HG03066 (cell line): ENCODE data around the gene PATJ.

ENCODE experiments used
- ATAC-seq: cut with Tn5 transposase; IDR thresholded peaks from one replicate; pipeline ENCODE4 v1.9.1; 2021; ENCODE audit warnings: low read depth; ENCODE audit not compliant: unreplicated experiment

Gene PATJ

GRCh38 chr1:61973100-61973837 is 231.0 kb downstream of the PATJ start:
- ATAC-seq, result no peak

DNA sequence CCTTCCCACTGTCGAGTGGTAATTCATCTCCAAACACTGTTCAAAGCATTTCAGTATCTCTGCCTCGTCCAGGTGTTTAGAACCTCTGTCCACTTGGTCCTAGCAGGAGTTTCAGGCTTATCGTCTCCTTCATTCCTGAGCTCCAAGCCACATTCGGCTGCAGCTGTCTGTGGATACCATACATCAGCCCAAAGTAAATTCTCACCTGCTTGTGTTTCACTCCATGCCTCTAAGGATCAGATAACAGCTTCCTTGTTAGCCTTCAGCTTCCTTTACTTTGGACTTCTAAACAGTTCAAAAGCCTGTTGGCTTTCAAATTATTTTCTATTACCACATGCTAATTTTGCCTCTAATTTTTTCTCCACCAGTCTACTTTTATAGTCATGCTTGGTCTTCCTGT is 233.4 kb downstream of the PATJ start:
- ATAC-seq, result no peak

GRCh38 chr1:61976566-61976965 is 234.3 kb downstream of the PATJ start:
- no peak for ATAC-seq

DNA sequence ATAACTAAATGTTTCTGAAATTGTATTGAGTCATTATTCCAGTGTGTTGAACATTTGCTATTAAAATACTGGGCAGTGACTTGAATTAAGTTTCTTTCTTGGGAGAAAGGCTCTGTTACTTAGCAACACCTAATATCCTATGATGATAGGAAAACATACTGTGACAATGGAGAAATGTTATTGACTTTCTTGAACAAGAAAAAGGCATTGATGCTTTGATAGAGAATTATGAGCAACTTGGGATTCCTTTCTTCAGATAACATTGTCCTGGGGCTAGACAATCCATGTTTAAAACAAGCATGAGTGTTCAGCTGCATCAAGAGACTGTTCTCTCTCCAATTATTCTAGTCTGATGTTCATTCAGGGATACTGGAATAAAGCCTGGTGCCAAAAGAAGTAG is 236.5 kb downstream of the PATJ start:
- no peak for ATAC-seq

DNA sequence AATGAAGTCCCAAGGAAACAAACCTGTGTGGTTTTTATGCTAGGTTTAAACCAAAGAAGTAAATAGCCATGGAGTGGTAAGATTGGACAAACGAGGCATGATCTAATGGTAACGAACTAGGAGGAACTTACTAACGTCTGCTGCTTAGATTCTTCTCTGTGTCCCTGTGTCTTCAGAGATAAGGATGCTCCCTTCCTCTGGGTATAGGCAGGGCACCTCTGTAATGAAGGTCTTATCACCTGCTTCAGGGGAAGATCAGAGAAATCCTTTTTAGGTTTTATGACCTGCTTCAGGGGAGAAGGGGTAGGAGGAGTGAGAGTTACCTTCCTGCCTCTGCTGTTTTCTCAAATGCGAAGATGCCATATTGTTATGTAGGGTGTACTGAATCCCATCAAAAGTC is 237.4 kb downstream of the PATJ start:
- no peak for ATAC-seq

DNA sequence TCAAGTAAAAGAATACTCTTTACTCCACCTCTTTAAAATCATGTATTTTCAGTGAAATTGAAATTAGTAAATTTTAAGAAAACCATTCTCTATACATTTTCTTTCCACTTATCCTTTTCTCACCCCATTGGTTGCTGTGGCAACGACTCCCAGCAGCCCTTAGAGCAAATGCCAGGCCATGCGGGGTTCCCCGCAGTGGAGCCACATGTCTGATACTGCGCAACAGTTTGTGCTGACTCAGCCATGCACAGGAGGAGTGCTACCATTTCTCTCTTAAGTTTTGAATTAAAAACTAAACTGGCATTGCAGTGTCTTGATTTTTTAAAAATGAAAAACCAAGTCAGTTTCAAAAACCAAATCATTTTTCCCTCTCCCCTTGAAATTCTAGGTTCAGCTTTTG is 238.3 kb downstream of the PATJ start:
- ATAC-seq, result no peak

GRCh38 chr1:61981870-61982660 is 239.8 kb downstream of the PATJ start:
- ATAC-seq, result no peak

- no peak for ATAC-seq
Observed at GRCh38 chr1:61983236-61983635, 241.0 kb downstream of the PATJ start.

- no peak for ATAC-seq
Observed at GRCh38 chr1:61992257-61992656, 250.0 kb downstream of the PATJ start.

DNA sequence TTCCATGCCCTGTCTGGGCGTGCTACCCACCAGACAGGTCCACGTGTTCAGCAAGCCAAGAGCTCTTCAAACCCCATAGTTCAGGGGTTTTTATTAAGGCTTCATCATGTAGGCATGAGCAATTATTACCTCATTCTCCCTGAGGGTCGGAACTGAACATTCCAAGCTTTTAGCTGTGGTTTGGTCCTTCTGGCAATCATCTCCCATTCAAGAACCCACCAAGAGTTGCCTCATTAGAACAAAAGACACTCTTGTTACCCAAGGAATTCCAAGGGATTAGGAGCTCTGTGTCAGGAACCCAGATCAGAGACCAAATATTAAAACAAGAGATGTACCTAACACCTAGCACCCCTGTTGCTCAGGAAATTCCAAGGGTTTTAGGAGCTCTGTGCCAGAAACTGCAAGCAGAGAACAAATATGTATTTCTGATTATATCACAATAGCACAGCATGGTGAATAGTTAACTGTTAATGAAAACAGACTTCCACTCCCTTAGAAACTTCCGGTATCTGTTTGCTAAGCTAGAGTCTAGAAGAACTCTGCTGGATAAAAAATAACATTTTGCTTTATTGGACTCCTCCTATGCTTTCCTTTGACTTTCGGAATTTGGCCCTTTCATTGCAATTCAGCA is 251.2 kb downstream of the PATJ start:
- no peak for ATAC-seq

GRCh38 chr1:61995641-61996040 is 253.4 kb downstream of the PATJ start:
- no peak for ATAC-seq

GRCh38 chr1:61997123-61997522 is 254.8 kb downstream of the PATJ start:
- ATAC-seq, result no peak

GRCh38 chr1:62003777-62004176 is 261.5 kb downstream of the PATJ start:
- ATAC-seq, result no peak

DNA sequence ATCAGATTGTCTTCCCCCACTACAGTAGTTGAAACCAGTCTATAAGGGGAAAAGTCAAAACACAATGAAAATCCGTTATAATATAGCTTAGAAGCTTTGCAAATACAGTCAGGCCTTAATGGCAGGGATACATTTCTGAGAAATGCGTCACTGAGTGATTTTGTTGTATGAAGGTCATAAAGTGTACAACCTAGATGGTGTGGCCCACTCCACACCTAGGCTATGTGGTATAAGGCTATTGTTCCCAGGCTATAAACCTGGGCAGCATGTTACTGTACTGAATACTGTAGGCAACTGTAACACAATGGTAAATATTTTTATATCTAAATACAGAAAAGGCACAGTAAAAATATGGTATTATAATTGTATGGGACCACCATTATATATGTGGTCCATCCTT is 264.4 kb downstream of the PATJ start:
- ATAC-seq, result no peak

DNA sequence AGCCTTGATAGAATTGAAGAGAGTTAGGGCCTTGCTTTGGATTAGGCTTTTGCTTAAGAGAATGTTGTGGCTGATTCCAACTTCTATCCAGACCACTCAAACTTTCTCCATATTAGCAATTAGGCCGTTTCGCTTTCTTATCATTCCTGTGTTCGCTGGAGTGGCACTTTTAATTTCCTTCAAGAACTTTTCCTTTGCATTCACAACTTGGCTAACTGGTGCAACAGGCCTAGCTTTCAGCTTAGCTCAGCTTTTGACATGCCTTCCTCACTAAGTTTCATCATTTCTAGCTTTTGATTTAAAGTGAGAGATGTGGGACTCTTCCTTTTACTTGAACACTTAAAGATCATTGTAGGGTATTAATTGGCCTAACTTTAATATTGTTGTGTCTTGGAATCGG is 268.7 kb downstream of the PATJ start:
- ATAC-seq, result no peak

- no peak for ATAC-seq
Observed at GRCh38 chr1:62012095-62012494, 269.8 kb downstream of the PATJ start.

GRCh38 chr1:62012836-62013235 is 270.6 kb downstream of the PATJ start:
- ATAC-seq, result no peak

DNA sequence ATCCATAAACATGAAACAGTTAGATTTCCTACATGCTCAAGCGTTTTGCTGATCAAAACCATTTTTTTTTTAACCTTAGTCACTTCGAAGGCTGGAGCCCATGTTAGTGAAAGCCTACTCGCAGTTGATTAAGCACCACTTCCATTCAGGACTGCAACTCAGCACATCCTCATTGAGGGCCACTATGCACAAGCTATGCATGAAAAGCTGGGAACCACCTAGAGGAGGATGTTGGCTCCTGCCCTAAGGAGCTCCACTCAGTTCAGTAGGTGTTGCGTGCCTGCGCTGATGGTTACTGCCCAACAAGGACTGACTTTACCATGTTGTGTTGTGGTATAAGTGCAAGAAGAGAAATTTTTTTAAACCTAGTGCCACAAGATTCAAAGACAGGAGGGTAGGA is 271.0 kb downstream of the PATJ start:
- ATAC-seq, result no peak

DNA sequence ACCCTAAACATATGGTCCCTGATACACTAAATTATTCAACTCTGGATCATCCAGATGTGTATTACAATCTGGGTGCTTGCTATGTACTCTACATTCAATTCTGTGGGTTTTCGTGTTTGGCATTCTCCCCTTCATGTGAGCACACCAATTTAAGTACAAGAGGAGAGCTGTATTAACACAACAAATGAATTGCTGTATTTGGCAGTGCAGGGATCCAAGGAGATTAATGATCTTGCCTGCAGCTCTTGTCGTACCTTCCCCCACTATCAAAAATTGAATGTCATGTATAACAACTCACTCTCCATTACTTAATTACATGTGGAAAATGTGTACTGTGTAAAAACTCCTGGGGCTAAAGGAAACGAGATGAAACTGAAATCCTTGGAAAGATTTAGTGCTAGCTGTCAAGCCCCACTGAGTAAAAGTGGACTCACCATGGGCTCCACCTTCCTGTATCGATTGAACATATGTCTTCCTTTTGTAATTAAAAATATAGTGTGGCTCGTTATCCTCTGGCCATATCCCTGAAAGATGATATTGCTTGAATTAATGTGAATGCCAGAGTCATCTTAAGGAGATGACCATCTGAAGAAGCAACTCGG is 280.2 kb downstream of the PATJ start:
- ATAC-seq, result no peak

DNA sequence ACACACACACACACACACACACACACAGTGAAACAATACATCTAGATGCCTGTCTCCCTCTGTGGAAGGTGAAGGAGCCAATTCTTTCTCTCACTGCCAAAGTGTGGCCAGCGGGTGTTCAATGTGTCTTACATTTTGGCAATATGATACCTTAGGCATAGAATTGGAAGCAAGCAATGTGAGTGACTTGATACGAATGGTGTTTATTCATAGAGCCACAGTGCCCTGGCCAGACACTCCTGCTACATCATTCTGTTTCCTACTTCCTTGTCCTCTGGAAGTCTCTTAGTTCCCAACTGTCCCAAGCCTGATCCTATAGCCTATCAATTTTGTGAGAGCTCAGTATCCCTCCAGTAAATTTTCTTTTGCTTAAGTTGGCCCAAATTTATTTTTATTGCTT is 282.4 kb downstream of the PATJ start:
- no peak for ATAC-seq

DNA sequence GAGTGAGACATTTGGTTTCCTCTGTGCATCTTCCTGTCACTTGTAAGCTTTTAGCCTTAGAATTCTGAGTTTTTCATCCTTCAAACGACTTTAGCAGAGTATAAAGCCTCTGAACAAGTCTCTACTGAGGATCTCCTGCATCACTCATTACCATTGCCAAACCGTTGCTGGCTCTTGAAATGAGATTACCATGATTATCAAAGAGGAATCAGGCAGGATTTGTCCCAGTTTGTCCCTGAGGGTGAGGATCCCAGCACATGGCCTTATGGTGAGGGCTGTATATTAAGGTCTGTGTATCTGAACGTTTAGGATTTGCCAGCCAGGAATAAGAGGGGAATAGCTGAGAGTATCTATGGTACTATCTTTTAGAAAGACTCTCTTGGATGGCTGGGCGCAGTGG is 282.9 kb downstream of the PATJ start:
- no peak for ATAC-seq
